GM21723 (cell line): ENCODE measurements around the gene PAX6.

Experiments used
- ATAC-seq: cut with Tn5 transposase; IDR thresholded peaks from one replicate; pipeline ENCODE4 v1.9.1; 2021; ENCODE audit warnings: mild to moderate bottlenecking, moderate library complexity; ENCODE audit not compliant: unreplicated experiment

Gene PAX6

GRCh38 chr11:31798554-31799434 is 12.3 kb downstream of the PAX6 start:
- peak; percentile 82 for ATAC-seq

- no peak for ATAC-seq
Measured at GRCh38 chr11:31798057-31798553, 13.0 kb downstream of the PAX6 start.

- no peak for ATAC-seq
Measured at GRCh38 chr11:31797190-31798056, 13.7 kb downstream of the PAX6 start.

GRCh38 chr11:31796499-31797189 is 14.5 kb downstream of the PAX6 start:
- ATAC-seq: no peak

- no peak for ATAC-seq
Measured at GRCh38 chr11:31795706-31796498, 15.2 kb downstream of the PAX6 start.

GRCh38 chr11:31794548-31794947 is 16.6 kb downstream of the PAX6 start:
- no peak for ATAC-seq

GRCh38 chr11:31793264-31793663 is 17.9 kb downstream of the PAX6 start:
- no peak for ATAC-seq

GRCh38 chr11:31792456-31792855 is 18.7 kb downstream of the PAX6 start:
- ATAC-seq: no peak

GRCh38 chr11:31792036-31792435 is 19.1 kb downstream of the PAX6 start:
- ATAC-seq: no peak

GRCh38 chr11:31790649-31791048 is 20.5 kb downstream of the PAX6 start:
- no peak for ATAC-seq

GRCh38 chr11:31788085-31788484 is 23.0 kb downstream of the PAX6 start:
- ATAC-seq: no peak

- ATAC-seq: no peak
Measured at GRCh38 chr11:31786996-31787685, 24.0 kb downstream of the PAX6 start.

- no peak for ATAC-seq
Measured at GRCh38 chr11:31784611-31785010, 26.5 kb downstream of the PAX6 start.

GRCh38 chr11:31783252-31783651 is 27.9 kb downstream of the PAX6 start:
- ATAC-seq: no peak

- no peak for ATAC-seq
Measured at GRCh38 chr11:31782257-31782656, 28.9 kb downstream of the PAX6 start.

GRCh38 chr11:31780480-31780971 is 30.6 kb downstream of the PAX6 start:
- ATAC-seq: no peak

- no peak for ATAC-seq
Measured at GRCh38 chr11:31780078-31780477, 31.0 kb downstream of the PAX6 start.

GRCh38 chr11:31779374-31779791 is 31.7 kb downstream of the PAX6 start:
- no peak for ATAC-seq

GRCh38 chr11:31772412-31772811 is 38.7 kb downstream of the PAX6 start:
- no peak for ATAC-seq
